Measurements from ENCODE around the gene METTL6. TPM values are rescaled to one million over a fixed set of nuclear protein-coding genes. Genes with fewer than 3 reads are reported as not detected.

METTL6 gene
- total RNA-seq, result 10 to 100 TPM in 1 of 4 donors, 1 to 10 TPM in 3; 6.8 to 22.0 (median 7.8) TPM

DNA sequence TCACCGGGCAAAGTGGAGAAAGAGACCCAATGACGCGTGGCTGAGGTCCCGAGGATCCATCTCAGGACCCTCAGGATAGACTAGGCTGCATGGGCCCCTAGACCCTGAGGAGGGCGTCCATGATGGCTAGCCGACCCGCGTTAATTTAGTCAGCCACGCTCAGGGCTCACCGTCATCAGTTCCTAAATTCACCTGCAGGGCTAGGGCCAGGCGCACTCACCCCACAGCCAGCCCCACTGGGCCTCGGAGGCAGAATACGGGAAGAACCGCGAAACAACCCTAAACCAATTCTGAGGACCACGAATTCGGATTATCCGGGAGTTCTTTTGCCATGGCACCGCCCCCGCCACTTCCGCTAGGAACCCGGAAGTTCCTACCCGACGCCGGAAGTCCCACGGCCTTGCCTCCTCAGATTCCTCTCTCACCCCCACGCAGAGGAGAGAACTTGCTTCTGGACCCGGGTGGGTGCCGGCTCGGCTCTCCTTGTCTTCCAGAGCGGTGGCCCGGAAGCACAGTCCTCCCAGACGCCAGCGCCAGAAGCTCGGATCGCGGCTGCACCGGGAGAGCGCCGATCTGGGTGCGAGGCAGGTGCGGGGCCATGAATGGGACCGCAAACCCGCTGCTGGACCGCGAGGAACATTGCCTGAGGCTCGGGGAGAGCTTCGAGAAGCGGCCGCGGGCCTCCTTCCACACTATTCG is at the start of gene METTL6, which contains the start of gene EAF1:
TSS of gene METTL6 (minus strand) at position 363 of the 699 bp plus-strand sequence. CDS start 1,033 bp downstream, outside the sequence.
TSS of gene EAF1 (plus strand) at position 417 of the 699 bp plus-strand sequence. CDS start at position 599, 182 bp downstream.
- Histone ChIP-seq H3K36me3 (peaks cover 0 to 42% of the 10 kb centered on the region in 2 donors), H3K4me3 (peak within 1 kb of the TSS; percentile 80 to 100 (median 90)), H3K27ac (peak within 1 kb of the TSS; percentile 85 to 88 (median 87)), H3K27me3 (no peaks in the 10 kb centered on the region), H3K4me1 (peaks cover 33 to 40% of the 10 kb centered on the region in 2 donors), H3K9me3 (no peaks in the 10 kb centered on the region)
- TF ChIP-seq POLR2A (IDR thresholded peaks at IDR 0.05), result peak; percentile 25 to 43
- TF ChIP-seq, protein P1, sequence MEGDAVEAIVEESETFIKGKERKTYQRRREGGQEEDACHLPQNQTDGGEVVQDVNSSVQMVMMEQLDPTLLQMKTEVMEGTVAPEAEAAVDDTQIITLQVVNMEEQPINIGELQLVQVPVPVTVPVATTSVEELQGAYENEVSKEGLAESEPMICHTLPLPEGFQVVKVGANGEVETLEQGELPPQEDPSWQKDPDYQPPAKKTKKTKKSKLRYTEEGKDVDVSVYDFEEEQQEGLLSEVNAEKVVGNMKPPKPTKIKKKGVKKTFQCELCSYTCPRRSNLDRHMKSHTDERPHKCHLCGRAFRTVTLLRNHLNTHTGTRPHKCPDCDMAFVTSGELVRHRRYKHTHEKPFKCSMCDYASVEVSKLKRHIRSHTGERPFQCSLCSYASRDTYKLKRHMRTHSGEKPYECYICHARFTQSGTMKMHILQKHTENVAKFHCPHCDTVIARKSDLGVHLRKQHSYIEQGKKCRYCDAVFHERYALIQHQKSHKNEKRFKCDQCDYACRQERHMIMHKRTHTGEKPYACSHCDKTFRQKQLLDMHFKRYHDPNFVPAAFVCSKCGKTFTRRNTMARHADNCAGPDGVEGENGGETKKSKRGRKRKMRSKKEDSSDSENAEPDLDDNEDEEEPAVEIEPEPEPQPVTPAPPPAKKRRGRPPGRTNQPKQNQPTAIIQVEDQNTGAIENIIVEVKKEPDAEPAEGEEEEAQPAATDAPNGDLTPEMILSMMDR (IDR thresholded peaks at IDR 0.05 in 4 of 5, conservative IDR thresholded peaks at IDR 0.05 in 1 of 5), result peak in 4 of 5 experiments; percentile 20 to 49 (median 48)
- in situ Hi-C loops (cut with MboI; ENCODE audit: low sequenced_read_pairs in 4 of 4), result loop anchor here (5.0 to 25.0 kb wide), 3 partner anchors 127 to 135 kb away; no protein-coding TSS in a partner anchor
- DNase-seq (peak; percentile 64 to 72), ATAC-seq (peak; percentile 90 to 94)
- intact Hi-C loops (cut with DNase I; ENCODE audit: low total_unique reads), result loop anchor here (1.0 to 5.0 kb wide), 3 partner anchors 78 to 225 kb away; no protein-coding TSS in a partner anchor

GRCh38 chr3:15476378-15476777 is 49.0 kb upstream of the METTL6 start:
- Histone ChIP-seq H3K4me3 (no peak overlapping the region), H3K4me1 (peaks cover 18 to 20% of the 10 kb centered on the region in 2 donors), H3K9me3 (no peaks in the 10 kb centered on the region), H3K27me3 (no peaks in the 10 kb centered on the region), H3K27ac (peak overlapping the region in 2 of 4 donors; percentile 53 to 55), H3K36me3 (peaks cover 0 to 4% of the 10 kb centered on the region in 2 donors)
- TF ChIP-seq, protein P1 (IDR thresholded peaks at IDR 0.05 in 4 of 5, conservative IDR thresholded peaks at IDR 0.05 in 1 of 5), result no peak
- TF ChIP-seq POLR2A (IDR thresholded peaks at IDR 0.05), result no peak
- intact Hi-C loops (cut with DNase I; ENCODE audit: low total_unique reads), result no loop called here
- DNase-seq, result no peak
- ATAC-seq, result peak in 1 of 2 donors; percentile 72
- in situ Hi-C loops (cut with MboI; ENCODE audit: low sequenced_read_pairs in 4 of 4), result no loop called here

DNA sequence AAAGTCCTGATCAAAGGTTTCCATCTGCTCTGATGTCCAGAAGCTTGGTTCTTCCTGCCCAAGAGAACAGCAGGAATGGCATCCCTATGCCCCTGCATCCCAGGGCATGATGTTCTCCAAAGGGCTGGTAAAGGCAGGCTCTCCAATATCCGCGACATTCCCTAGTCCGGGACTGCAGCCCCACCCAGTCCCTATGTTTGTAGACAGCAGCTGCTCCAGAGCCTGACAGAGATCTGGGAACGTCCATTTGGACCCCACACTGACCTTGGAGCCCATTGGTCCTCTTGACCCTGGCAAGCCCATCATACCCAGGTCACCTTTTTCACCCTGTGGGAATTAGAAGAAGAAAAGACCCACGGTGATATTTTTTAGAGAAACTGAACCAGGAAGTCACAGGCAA is 47.8 kb upstream of the METTL6 start:
- intact Hi-C loops (cut with DNase I; ENCODE audit: low total_unique reads) (no loop called here), in situ Hi-C loops (cut with MboI; ENCODE audit: low sequenced_read_pairs in 4 of 4) (no loop called here)
- Histone ChIP-seq H3K27me3 (no peaks in the 10 kb centered on the region), H3K4me3 (no peak overlapping the region), H3K27ac (no peak overlapping the region), H3K9me3 (no peaks in the 10 kb centered on the region), H3K4me1 (peaks cover 18 to 20% of the 10 kb centered on the region in 2 donors), H3K36me3 (peaks cover 0 to 4% of the 10 kb centered on the region in 2 donors)
- TF ChIP-seq, protein P1 (IDR thresholded peaks at IDR 0.05 in 4 of 5, conservative IDR thresholded peaks at IDR 0.05 in 1 of 5), result no peak
- no peak for DNase-seq
- no peak for ATAC-seq

GRCh38 chr3:15471861-15472260 is 44.5 kb upstream of the METTL6 start:
- Histone ChIP-seq H3K27ac (no peak overlapping the region), H3K4me3 (no peak overlapping the region), H3K36me3 (peaks cover 0 to 4% of the 10 kb centered on the region in 2 donors), H3K4me1 (peaks cover 11 to 17% of the 10 kb centered on the region in 2 donors), H3K9me3 (no peaks in the 10 kb centered on the region), H3K27me3 (no peaks in the 10 kb centered on the region)
- TF ChIP-seq, protein P1 (IDR thresholded peaks at IDR 0.05 in 4 of 5, conservative IDR thresholded peaks at IDR 0.05 in 1 of 5), result no peak
- no peak for TF ChIP-seq POLR2A (IDR thresholded peaks at IDR 0.05)
- DNase-seq (no peak), ATAC-seq (no peak)
- in situ Hi-C loops (cut with MboI; ENCODE audit: low sequenced_read_pairs in 4 of 4), result no loop called here
- intact Hi-C loops (cut with DNase I; ENCODE audit: low total_unique reads), result no loop called here
